GM18505 (cell line): ENCODE data around the gene FCN1.
"Not testable (repeated sequence)": the region's sequence is repeated elsewhere in the genome, so short reads cannot be mapped to it uniquely, and the experiment has no call there.

Experiments used
- ATAC-seq: cut with Tn5 transposase; IDR thresholded peaks from one replicate; pipeline ENCODE4 v1.9.1; 2021; ENCODE audit not compliant: unreplicated experiment
- POLR2A ChIP-seq: IDR thresholded peaks from 4 replicates; pipeline ENCODE4 v1.6.1; 2011; ENCODE audit warnings: borderline replicate concordance; ENCODE audit not compliant: insufficient read depth, insufficient read length; ENCODE audit errors: extremely low read depth

The FCN1 gene

GRCh38 chr9:134868751-134869553 is 48.8 kb downstream of the FCN1 start:
- ATAC-seq: no peak
- no peak for TF ChIP-seq POLR2A

- ATAC-seq: no peak
- no peak for TF ChIP-seq POLR2A
These were observed 49.6 kb downstream of the FCN1 start for GRCh38 chr9:134867917-134868750.

GRCh38 chr9:134864821-134865190 is 52.9 kb downstream of the FCN1 start:
- no peak for TF ChIP-seq POLR2A
- ATAC-seq: no peak

- no peak for ATAC-seq
- no peak for TF ChIP-seq POLR2A
These were observed 53.5 kb downstream of the FCN1 start for GRCh38 chr9:134863941-134864820.

- TF ChIP-seq POLR2A: no peak
- ATAC-seq: no peak
These were observed 54.3 kb downstream of the FCN1 start for GRCh38 chr9:134863306-134863902.

GRCh38 chr9:134861595-134862334 is 55.9 kb downstream of the FCN1 start:
- ATAC-seq: no peak
- no peak for TF ChIP-seq POLR2A

- no peak for TF ChIP-seq POLR2A
- no peak for ATAC-seq
These were observed 57.2 kb downstream of the FCN1 start for GRCh38 chr9:134860510-134860909.

- peak; percentile 61 for ATAC-seq
- TF ChIP-seq POLR2A: peak; percentile 31
These were observed 59.5 kb downstream of the FCN1 start for GRCh38 chr9:134858051-134858841.

GRCh38 chr9:134857451-134857850 is 60.3 kb downstream of the FCN1 start:
- ATAC-seq: not testable (repeated sequence)

GRCh38 chr9:134855900-134856377 is 61.8 kb downstream of the FCN1 start:
- no peak for ATAC-seq
- no peak for TF ChIP-seq POLR2A
